Panc1 (cell line): Measurements from ENCODE around the gene KRTAP4-16. TPM values are rescaled to one million over a fixed set of nuclear protein-coding genes. Genes with fewer than 3 reads are reported as not detected.
"Not testable (repeated sequence)": the region's sequence is repeated elsewhere in the genome, so short reads cannot be mapped to it uniquely, and the experiment has no call there.

Experiments used
- ATAC-seq: fragments of 200-7000 bp; cut with Tn5 transposase; 2 replicates; pipeline ENCODE4 v1.9.1; 2020; ENCODE audit warnings: mild to moderate bottlenecking, moderate library complexity
- BruUV-seq: library from RNA; stranded (reverse); fragments of 400-500 nt; replicated peaks from 2 replicates; lab custom pipeline; 2021; lab: Mats Ljungman, UMichigan
- CTCF ChIA-PET: fragments of 300-600 bp; sonication (Branson Sonifier 250); formaldehyde crosslinking; loops from one replicate; lab custom pipeline; 2022; ENCODE audit warnings: antibody characterized with exemption; lab: Charles Lee
- POLR2A ChIA-PET: fragments of 300-600 bp; sonication (Branson Sonifier 250); formaldehyde crosslinking; loops from one replicate; lab custom pipeline; 2022; ENCODE audit warnings: antibody characterized with exemption; lab: Charles Lee
- DNase-seq: peaks from one replicate; pipeline ENCODE4 v3.0.0-alpha.2; 2010; ENCODE audit warnings: low read depth, low spot score
- H3K27ac ChIP-seq: 2 replicates; pipeline ENCODE4 v1.5.1; 2011; ENCODE audit warnings: mild to moderate bottlenecking, low read length, inconsistent platforms
- H3K27me3 ChIP-seq: fragments of 200-500 bp; sonication (Bioruptor generic); 2 replicates; pipeline ENCODE4 v1.6.0; 2014; ENCODE audit warnings: low read length, inconsistent platforms; ENCODE audit not compliant: control insufficient read depth, insufficient read depth
- H3K36me3 ChIP-seq: fragments of 200-500 bp; sonication (Bioruptor generic); 2 replicates; pipeline ENCODE4 v1.5.1; 2014; ENCODE audit warnings: inconsistent platforms, mild to moderate bottlenecking, low read length, moderate library complexity; ENCODE audit not compliant: control insufficient read depth, insufficient read depth
- H3K4me1 ChIP-seq: 2 replicates; pipeline ENCODE4 v1.5.1; 2011; ENCODE audit warnings: inconsistent platforms, mild to moderate bottlenecking, low read length, moderate library complexity; ENCODE audit not compliant: control insufficient read depth, insufficient read depth
- H3K4me3 ChIP-seq, 2 experiments: 2 replicates each; pipeline ENCODE4 v1.5.1; 2011 to 2012; ENCODE audit warnings: low read depth in 2 of 2, low read length in 2 of 2, mild to moderate bottlenecking in 2 of 2, inconsistent platforms in 1 of 2, moderate library complexity in 1 of 2
- H3K9me3 ChIP-seq: fragments of 200-500 bp; sonication (Bioruptor generic); 2 replicates; pipeline ENCODE4 v1.5.1; 2014; ENCODE audit warnings: low read depth, mild to moderate bottlenecking, inconsistent platforms, low read length, moderate library complexity; ENCODE audit not compliant: control insufficient read depth, insufficient read depth
- POLR2AphosphoS5 ChIP-seq: IDR thresholded peaks from 2 replicates; pipeline ENCODE4 v1.6.1; 2012; ENCODE audit warnings: mild to moderate bottlenecking, low read depth, low read length, moderate library complexity
- SIN3A ChIP-seq: IDR thresholded peaks from 2 replicates; pipeline ENCODE4 v1.6.1; 2012; ENCODE audit warnings: low read depth, mild to moderate bottlenecking, low read length, moderate library complexity, borderline replicate concordance; ENCODE audit not compliant: insufficient read depth
- TCF7L2 ChIP-seq: IDR thresholded peaks from 2 replicates; pipeline ENCODE4 v1.6.1; 2011; ENCODE audit warnings: mild to moderate bottlenecking, low read depth, low read length, inconsistent platforms
- in situ Hi-C: cut with HindIII; loops from 2 replicates; pipeline ENCODE4 v1.10.0; 2016; ENCODE audit warnings: low sequenced_read_pairs, low pct_unique_long_range_greater_than_20kb
- intact Hi-C: fragments of 100-400 bp; cut with micrococcal nuclease; formaldehyde crosslinking; loops from one replicate; pipeline ENCODE4 v1.10.0; 2022; ENCODE audit not compliant: unreplicated experiment
- total RNA-seq: library from RNA; stranded (reverse); gene quantifications from one replicate; pipeline ENCODE4 v1.2.1, GENCODE V29; 2021; ENCODE audit not compliant: unreplicated experiment
- TF ChIP-seq, protein P1 (sequence below), 2 experiments: IDR thresholded peaks; 2 replicates each; pipeline ENCODE4 v1.6.1; 2011 to 2012; ENCODE audit warnings: low read depth in 2 of 2, control low read depth in 1 of 2, low read length in 1 of 2, mild to moderate bottlenecking in 1 of 2, moderate library complexity in 1 of 2; ENCODE audit not compliant: insufficient read depth in 1 of 2
- TF ChIP-seq, protein P2 (sequence below): fragments of 450-650 bp; IDR thresholded peaks from 2 replicates; pipeline ENCODE4 v1.5.1; 2017; ENCODE audit warnings: mild to moderate bottlenecking

KRTAP4-16 gene
- total RNA-seq, 1 experiment from 2014 or later: not detected

DNA sequence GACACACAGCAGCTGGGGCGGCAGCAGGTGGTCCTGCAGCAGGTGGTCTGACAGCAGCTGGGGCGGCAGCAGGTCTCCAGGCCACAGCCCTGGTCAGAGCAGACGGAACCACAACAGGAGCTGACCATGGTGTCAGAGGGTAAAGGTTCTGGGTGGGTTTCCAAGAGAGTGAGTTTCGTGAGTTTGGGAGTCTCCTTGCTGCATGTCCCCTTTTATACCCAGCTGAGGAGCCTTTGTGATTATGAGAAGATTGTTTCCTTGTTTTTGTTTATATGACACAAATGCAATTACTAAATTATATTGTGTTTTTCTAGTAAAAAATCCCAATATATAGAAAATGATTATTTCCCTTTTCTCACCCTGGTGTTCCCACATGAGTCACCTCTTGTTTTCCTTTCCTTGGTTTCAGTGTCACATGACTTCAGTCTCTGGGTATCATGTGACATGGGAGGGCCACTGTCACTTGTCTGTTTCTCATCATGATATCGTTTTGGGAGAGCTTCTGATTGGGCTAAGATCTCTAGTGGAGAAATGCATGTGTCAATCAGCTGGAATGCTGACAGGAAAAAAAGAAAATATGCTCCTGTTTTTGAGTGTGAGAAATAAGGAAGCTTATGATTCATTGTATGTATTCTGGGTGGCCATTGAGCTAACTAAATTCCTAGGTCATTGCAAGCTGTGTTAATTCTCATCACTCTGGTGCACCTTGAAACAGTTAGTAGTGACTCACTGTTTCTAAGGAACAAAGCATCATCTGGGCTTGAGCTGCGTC lies 38.5 kb upstream of the KRTAP4-16 start, which contains the start of gene KRTAP4-6:
KRTAP4-6 (minus strand) TSS at position 185 of the 772 bp plus-strand sequence; CDS start at position 128, 57 bp downstream.
- Histone ChIP-seq H3K9me3 (no peaks in the 10 kb centered on the region), H3K36me3 (no peaks in the 10 kb centered on the region), H3K4me1 (no peaks in the 10 kb centered on the region), H3K27ac (no peak within 1 kb of the TSS), H3K27me3 (no peaks in the 10 kb centered on the region), H3K4me3 (no peak within 1 kb of the TSS)
- ATAC-seq (no peak), DNase-seq (peak; percentile 12)
- in situ Hi-C loops: no loop called here
- no peak for TF ChIP-seq POLR2AphosphoS5
- ChIA-PET CTCF (no interaction called here), POLR2A (interaction anchor here (0.5 kb wide), 1 partner anchor 42 kb away, joined by 3 read pairs; no protein-coding TSS in a partner anchor)
- BruUV-seq: no TSS peak
- intact Hi-C loops: no loop called here

DNA sequence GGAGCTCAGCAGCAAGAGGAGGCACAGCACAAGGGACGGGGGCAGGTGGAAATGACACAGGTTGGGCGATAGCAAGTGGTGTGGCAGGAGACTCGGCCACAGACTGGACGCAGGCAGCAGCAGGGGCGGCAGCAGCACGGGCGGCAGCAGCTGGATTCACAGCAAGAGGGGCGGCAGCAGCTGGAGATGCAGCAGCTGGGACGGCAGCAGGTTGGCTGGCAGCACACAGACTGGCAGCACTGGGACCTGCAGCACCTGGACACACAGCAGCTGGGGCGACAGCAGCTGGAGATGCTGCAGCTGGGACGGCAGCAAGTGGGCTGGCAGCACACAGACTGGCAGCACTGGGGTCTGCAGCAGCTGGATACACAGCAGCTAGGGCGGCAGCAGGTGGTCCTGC lies 37.9 kb upstream of the KRTAP4-16 start:
- POLR2A ChIA-PET, in situ Hi-C loops, CTCF ChIA-PET, intact Hi-C loops, H3K36me3 ChIP-seq, DNase-seq, BruUV-seq, H3K27me3 ChIP-seq, H3K9me3 ChIP-seq, H3K27ac ChIP-seq, ATAC-seq, H3K4me3 ChIP-seq, H3K4me1 ChIP-seq: not testable (repeated sequence)

DNA sequence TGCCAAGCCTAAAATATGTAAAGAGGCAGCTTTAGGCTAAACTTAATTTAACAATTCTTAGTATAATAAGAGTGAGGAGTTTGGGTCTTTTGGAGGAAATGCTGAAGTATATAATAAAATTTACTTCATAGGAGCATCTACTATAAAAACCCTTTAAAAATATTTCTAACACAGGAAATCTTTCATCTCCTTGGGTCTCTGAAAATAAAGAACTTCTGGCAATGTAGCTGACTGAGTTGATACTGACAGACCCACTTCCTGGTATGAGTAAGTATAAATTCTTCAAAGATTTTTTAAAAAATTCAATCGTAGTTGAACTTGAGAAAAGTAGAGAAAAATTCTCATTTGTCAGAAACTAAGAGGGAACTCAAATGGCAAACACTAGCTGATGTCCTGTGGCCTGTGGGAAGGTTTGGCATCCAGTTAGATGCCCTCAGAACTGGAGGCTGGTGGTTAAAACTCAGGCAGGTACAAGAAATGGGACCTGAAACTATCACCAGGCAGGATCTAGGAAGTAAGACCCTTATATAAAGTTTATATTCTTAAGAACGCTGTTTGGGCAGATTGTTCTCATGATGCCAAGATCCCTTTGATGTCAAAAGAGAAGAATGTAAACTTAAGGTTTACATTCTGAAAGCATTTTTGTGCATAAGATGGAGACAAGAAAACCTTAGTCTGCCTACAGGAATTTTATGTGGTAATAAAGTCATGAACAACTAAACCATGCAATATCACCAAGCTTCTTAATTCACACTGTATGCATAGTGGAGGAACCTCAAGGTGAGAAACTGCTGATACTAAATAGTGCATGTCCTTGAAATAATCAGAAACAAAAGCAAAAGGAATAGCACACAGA lies 32.1 kb upstream of the KRTAP4-16 start:
- intact Hi-C loops (no loop called here), in situ Hi-C loops (no loop called here)
- Histone ChIP-seq H3K9me3 (no peaks in the 10 kb centered on the region), H3K27ac (no peak overlapping the region), H3K36me3 (no peaks in the 10 kb centered on the region), H3K27me3 (peaks cover 3% of the 10 kb centered on the region; the same call in 1 of the 2 replicates), H3K4me3 (no peak overlapping the region), H3K4me1 (no peaks in the 10 kb centered on the region)
- DNase-seq (no peak), ATAC-seq (no peak)
- CTCF ChIA-PET: no interaction called here
- POLR2A ChIA-PET: no interaction called here
- TF ChIP-seq, protein P1, sequence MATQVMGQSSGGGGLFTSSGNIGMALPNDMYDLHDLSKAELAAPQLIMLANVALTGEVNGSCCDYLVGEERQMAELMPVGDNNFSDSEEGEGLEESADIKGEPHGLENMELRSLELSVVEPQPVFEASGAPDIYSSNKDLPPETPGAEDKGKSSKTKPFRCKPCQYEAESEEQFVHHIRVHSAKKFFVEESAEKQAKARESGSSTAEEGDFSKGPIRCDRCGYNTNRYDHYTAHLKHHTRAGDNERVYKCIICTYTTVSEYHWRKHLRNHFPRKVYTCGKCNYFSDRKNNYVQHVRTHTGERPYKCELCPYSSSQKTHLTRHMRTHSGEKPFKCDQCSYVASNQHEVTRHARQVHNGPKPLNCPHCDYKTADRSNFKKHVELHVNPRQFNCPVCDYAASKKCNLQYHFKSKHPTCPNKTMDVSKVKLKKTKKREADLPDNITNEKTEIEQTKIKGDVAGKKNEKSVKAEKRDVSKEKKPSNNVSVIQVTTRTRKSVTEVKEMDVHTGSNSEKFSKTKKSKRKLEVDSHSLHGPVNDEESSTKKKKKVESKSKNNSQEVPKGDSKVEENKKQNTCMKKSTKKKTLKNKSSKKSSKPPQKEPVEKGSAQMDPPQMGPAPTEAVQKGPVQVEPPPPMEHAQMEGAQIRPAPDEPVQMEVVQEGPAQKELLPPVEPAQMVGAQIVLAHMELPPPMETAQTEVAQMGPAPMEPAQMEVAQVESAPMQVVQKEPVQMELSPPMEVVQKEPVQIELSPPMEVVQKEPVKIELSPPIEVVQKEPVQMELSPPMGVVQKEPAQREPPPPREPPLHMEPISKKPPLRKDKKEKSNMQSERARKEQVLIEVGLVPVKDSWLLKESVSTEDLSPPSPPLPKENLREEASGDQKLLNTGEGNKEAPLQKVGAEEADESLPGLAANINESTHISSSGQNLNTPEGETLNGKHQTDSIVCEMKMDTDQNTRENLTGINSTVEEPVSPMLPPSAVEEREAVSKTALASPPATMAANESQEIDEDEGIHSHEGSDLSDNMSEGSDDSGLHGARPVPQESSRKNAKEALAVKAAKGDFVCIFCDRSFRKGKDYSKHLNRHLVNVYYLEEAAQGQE (IDR thresholded peaks at IDR 0.05; ENCODE audit: insufficient read depth in 1 of 2, low read depth in 2 of 2, low read length in 1 of 2): no peak
- TF ChIP-seq TCF7L2 (no peak), SIN3A (no peak)
- TF ChIP-seq, protein P2, sequence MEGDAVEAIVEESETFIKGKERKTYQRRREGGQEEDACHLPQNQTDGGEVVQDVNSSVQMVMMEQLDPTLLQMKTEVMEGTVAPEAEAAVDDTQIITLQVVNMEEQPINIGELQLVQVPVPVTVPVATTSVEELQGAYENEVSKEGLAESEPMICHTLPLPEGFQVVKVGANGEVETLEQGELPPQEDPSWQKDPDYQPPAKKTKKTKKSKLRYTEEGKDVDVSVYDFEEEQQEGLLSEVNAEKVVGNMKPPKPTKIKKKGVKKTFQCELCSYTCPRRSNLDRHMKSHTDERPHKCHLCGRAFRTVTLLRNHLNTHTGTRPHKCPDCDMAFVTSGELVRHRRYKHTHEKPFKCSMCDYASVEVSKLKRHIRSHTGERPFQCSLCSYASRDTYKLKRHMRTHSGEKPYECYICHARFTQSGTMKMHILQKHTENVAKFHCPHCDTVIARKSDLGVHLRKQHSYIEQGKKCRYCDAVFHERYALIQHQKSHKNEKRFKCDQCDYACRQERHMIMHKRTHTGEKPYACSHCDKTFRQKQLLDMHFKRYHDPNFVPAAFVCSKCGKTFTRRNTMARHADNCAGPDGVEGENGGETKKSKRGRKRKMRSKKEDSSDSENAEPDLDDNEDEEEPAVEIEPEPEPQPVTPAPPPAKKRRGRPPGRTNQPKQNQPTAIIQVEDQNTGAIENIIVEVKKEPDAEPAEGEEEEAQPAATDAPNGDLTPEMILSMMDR: no peak
- no TSS peak for BruUV-seq
